Middle frontal gyrus (tissue), 1 donor: ENCODE measurements around the gene CHRDL2.

Experiments used
- DNase-seq: peaks from one replicate; pipeline ENCODE4 v3.0.0-alpha.2; 2015; ENCODE audit warnings: low spot score; ENCODE audit errors: extremely low spot score

CHRDL2 gene

DNA sequence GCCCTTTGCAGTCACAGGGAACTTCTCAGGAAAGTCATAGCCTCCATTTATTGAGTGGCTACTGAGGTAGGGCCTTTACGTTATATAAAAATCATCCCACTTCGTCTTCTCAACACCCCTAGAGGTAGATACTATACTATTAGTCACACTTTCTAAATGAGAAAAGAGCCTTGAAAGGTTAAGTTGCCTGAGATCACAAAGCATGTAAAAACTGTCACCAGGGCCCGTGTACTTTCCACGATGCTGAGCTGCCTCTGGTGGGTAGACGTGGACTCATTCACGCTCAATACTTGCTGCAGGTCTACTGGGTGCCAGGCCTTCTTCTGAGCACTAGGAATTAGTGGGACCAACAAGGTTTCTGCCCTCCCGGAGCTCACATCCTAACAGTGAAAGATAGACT, 16.3 kb downstream of the CHRDL2 start:
- DNase-seq = no peak

- DNase-seq = no peak
Observed at GRCh38 chr11:74713686-74714085, 17.5 kb downstream of the CHRDL2 start.

- DNase-seq = no peak
Observed at GRCh38 chr11:74710281-74710938, 20.8 kb downstream of the CHRDL2 start.

GRCh38 chr11:74709175-74709574, 22.1 kb downstream of the CHRDL2 start:
- no peak for DNase-seq

- no peak for DNase-seq
Observed at GRCh38 chr11:74707602-74708510, 23.4 kb downstream of the CHRDL2 start.

DNA sequence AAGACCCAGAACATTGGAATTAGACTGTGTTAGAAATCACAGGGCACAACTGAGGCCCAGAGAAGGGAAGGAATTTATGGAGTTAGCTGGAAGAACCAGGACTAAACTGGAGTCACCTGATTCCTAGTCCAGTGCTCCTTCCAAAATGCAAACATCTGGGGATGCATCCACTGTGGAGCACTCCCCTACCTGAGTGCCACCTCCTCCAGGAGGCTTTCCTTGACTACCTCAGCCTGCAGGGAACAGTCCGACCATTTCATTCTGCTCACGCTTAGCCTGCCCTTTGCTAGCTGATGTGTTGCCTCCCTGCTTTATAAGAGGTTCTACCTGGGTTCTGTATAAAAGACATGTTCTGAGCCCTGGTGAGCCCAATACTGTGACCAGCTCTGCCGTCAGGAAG, 24.0 kb downstream of the CHRDL2 start:
- no peak for DNase-seq

DNA sequence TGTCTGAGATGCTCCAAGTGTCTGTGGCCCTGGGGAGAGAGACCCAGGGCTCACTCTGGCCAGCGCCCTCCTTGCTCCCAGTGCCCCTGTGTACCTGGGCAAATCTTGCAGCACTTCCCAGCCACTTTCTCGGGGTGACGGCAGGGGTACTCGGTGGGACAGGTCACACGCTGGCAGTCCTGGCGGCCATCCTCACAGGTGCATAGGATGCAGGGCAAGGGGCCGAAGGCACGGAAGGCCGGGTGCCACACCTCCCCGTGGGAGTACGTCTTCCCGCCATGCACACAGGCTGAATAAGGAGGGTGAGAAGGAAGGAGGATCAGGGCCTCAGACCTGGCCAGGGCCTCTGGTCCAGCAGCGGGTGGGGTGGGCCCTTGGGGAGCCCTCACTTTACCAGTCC, 28.0 kb downstream of the CHRDL2 start:
- DNase-seq = no peak

GRCh38 chr11:74702383-74703007, 28.7 kb downstream of the CHRDL2 start:
- DNase-seq = peak; percentile 47

- DNase-seq = no peak
Observed at GRCh38 chr11:74701351-74701750, 29.9 kb downstream of the CHRDL2 start.

DNA sequence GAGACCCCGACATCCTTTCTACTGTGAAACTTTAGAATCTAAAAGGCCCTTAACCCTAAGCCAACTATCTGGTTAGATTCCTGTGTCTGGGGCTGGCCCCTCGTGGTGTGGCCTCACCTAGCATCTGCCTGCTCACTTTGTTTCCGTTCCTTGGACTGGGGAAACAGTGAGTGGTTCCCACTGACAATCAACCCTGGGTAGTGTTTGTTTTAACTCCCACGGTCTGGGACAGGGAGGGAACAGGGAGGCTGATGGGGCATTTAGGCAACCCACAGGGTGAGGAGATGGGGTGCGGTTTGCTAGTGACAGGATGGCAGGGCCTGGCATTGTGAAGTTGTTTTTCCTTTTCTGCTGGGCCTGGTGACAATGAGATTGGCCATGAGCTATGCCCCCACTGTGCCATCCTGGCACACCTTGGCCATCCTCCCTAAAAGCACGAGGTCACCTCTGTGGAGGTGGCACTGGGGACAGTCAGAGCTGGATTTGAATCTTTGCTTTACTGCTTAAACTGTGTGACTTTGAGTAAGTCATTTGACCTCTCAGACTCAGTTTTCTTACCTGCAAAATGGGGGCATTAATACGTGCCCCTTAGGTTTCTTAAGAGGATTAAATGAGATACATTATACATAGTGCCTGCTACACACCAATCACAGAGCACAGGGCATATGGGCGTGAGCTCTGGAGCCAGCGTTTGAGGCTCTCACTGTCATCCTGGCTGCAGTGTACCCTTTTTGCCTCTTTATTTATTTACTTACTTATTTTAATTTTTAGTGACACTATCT, 31.4 kb downstream of the CHRDL2 start:
- no peak for DNase-seq

- no peak for DNase-seq
Observed at GRCh38 chr11:74697722-74698121, 33.5 kb downstream of the CHRDL2 start.

DNA sequence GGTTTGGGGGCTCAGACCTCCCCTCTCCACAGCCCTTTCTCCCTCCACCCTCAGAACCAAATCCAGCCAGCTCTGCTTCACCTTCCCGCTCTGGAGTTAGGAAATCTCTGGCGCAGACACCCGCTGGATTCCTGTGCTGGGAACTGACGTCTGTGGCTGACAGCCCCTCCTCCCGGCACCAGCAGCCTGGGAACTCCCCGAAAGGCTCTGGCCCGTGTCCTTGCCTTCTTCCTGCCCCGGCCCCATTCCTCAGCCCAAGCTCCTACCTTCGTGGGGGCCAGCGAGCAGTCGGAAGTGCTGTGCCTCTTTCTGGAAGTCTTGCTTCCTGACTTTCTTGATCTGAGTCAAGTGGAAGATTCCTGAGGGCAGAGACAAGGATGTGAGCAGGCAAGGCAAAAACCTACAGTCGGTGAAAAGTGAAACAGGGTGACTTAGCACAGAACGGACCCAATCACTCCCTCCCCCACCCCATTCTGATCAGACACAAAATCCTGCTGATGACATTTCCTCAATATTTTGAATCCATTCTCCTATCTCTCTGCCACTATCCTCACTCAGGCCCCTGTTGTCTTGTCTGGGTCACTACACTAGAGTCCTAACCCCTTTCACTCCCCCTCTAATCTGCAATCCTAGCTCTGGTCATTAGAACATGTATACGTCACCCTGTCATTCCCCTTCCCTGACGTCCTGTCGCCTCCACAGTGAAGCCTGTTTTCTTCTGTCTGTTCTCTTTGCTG, 34.1 kb downstream of the CHRDL2 start:
- no peak for DNase-seq

DNA sequence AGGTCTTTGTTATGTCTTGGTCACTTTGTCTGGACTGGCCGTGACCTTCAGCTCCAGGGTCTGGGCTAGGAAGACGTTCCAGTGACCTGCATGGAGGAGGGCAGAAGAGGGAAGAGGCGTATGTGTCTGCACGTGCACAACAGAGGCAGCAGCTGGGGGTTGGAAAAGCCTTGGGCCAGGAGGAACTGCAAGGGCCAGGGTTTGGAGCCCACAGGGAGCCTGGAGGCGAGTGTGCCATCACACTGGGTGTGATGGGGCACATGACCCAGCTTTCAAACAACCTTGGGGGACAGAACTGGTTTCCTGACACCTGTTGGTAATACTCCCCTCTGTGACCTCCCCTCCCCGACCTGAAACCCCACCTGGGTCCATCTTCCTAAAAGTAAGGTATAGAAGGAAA, 34.7 kb downstream of the CHRDL2 start:
- DNase-seq = no peak

DNA sequence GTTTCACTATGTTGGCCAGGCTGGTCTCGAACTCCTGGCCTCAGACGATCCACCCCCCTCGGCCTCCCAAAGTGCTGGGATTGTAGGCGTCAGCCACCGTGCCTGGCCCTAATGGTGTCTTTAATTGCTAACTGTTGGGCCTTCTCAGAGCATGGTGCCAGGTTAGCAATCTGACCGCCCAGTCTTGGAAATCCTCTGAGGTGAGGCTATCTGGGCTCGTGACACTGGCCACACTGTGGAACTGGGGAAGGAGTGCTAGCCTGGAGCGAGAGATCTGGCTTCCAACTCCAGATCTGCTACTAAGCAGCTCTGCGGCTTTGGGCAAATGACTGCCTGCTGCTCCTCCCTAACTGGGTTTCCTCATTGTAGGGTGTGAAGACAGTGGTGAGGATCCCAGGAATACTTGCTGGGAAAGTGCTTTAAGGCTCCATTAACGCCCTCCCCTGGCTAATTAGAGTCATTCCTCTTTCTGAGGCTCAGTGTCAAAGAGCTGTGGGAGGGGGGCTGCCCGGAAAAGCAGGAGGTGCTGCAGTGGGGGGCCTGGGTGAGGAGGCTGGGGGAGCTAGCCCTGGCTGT, 35.4 kb downstream of the CHRDL2 start:
- DNase-seq = no peak

GRCh38 chr11:74694136-74694930, 36.9 kb downstream of the CHRDL2 start:
- no peak for DNase-seq

GRCh38 chr11:74693531-74693930, 37.7 kb downstream of the CHRDL2 start:
- DNase-seq = no peak

DNA sequence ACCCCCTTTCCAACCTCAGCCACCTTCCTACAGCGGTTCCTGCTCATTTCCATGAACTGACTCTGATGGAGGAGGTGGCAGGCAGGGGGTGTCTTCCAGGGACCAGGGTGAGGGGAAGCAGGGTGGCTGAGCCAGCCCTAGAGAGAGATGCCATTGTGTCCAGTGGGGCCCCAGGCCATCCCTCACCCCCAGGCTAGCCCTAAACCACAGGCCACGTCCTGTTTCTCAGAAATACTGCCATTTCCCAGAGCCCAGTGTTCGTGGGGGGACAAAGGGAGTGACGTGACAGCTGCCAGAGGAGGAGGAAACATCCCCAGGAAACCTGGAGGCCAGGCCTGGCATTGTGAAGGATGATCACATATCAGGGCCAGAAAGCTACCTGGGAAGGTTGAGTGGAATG, 39.5 kb downstream of the CHRDL2 start:
- DNase-seq = no peak

DNA sequence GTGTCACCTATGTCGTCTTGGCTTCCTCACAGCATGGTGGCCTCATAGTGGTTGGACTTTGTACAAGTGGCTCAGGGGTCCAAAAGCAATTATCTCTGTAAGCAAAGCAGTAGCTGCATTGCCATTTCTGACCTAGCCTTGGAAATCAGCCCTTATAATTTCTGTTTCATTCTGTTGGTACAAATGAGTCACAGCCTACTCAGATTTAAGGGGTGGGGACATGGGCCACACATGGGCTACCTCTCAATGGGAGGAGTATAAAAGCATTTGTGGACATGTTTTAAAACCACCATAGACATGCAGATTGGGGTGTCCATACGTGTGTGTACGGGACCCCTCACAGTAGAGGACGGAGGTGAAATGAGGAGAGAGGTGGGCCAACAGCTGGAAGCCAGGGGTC, 41.6 kb downstream of the CHRDL2 start:
- no peak for DNase-seq

GRCh38 chr11:74687237-74688023, 43.8 kb downstream of the CHRDL2 start:
- no peak for DNase-seq
